Mesodermal cell (in vitro differentiated cells): ENCODE measurements around the gene DDI1.

ENCODE experiments used
- H3K27ac ChIP-seq: 2 replicates; pipeline ENCODE4 v1.7.0; 2013; ENCODE audit warnings: mild to moderate bottlenecking, low read depth, low read length, moderate library complexity; ENCODE audit not compliant: severe bottlenecking
- H3K36me3 ChIP-seq: 2 replicates; pipeline ENCODE4 v1.7.1; 2013; ENCODE audit warnings: mild to moderate bottlenecking, low read length, moderate library complexity; ENCODE audit not compliant: control insufficient read depth, insufficient read depth
- H3K4me1 ChIP-seq: one replicate; pipeline ENCODE4 v1.7.1; 2013; ENCODE audit warnings: mild to moderate bottlenecking, low read length; ENCODE audit not compliant: insufficient read depth, control insufficient read depth, poor library complexity, severe bottlenecking
- H3K4me3 ChIP-seq: 2 replicates; pipeline ENCODE4 v1.7.0; 2013; ENCODE audit warnings: low read length, control low read depth, mild to moderate bottlenecking; ENCODE audit not compliant: insufficient read depth, poor library complexity, severe bottlenecking; ENCODE audit errors: extremely low read depth
- H3K9me3 ChIP-seq: 2 replicates; pipeline ENCODE4 v1.7.1; 2013; ENCODE audit warnings: mild to moderate bottlenecking, low read length, moderate library complexity; ENCODE audit not compliant: control insufficient read depth
- WGBS, 2 experiments: methylation state at CpG; one replicate each; pipeline ENCODE4 v1.1.5; 2013; ENCODE audit warnings: missing lambda C conversion rate in 2 of 2; ENCODE audit not compliant: insufficient coverage in 2 of 2; 5-methylcytosine and 5-hydroxymethylcytosine counted together

DDI1 gene

DNA sequence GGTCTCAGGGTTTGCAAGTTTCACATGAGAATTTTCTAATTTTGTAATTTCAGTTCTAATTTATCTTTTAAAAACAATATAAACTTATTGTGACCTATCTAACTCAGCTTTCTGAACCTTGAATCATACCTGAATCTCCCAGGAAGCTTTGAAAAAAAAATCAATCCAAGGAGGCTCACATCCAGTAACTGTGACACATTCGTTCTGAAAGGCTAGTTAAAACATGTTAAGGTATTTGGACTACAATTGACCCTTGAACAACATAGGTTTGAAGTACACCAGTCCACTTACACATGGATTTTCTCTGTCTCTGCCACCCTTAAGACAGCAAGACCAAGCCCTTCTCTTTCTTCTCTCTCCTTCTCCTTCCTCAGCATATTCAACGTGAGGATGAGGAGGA is 40.0 kb downstream of the DDI1 start:
- Histone ChIP-seq H3K36me3 (no peaks in the 10 kb centered on the region), H3K4me3 (no peak overlapping the region), H3K27ac (no peak overlapping the region), H3K4me1 (no peaks in the 10 kb centered on the region), H3K9me3 (no peaks in the 10 kb centered on the region)
- no CpG with 5 or more reads among the region's 2 CpGs for WGBS, 2 experiments

DNA sequence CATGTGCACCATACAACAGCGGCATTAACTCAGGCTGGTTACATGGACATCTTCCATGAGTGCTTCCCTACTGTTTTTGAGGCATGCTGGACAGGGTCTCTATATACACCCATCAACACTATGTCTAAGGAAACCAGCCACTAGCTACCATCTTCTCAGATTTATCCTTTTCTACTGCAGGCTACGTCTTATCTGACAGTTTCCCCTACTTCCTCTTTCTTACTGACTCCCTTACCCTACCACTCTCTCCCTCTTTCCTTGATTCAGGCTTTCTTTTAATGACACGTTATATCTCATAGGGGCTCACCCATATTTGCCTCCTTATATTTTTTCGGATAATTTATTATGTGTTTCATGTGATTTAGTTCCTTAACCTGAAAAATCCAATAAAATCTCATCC is 41.8 kb downstream of the DDI1 start:
- H3K4me1 ChIP-seq, result no peaks in the 10 kb centered on the region
- H3K27ac ChIP-seq, result no peak overlapping the region
- H3K9me3 ChIP-seq, result no peaks in the 10 kb centered on the region
- H3K4me3 ChIP-seq, result no peak overlapping the region
- 87 to 91% methylated on average over 2 of the region's 4 CpGs for WGBS, 2 experiments
- H3K36me3 ChIP-seq, result no peaks in the 10 kb centered on the region

DNA sequence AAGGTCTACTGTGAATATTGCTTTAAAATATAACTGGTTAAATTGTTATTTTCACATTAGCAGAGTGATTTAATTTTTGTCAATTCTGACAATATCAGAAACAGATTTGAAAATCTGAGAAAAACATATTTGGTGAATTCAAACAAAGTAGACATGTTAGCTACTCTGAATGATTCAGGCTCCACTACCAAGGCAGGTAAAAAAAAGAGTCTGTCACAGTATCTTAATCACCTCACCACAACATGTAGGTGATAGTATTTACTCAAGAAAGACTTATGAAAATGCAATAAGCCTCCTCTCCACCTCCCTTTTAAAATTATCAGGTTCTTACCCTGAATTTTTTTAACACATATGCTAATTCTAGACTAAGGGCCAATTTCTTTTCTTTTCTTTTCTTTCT is 42.6 kb downstream of the DDI1 start:
- H3K27ac ChIP-seq, result no peak overlapping the region
- no peaks in the 10 kb centered on the region for H3K9me3 ChIP-seq
- H3K36me3 ChIP-seq, result no peaks in the 10 kb centered on the region
- no peak overlapping the region for H3K4me3 ChIP-seq
- no peaks in the 10 kb centered on the region for H3K4me1 ChIP-seq

DNA sequence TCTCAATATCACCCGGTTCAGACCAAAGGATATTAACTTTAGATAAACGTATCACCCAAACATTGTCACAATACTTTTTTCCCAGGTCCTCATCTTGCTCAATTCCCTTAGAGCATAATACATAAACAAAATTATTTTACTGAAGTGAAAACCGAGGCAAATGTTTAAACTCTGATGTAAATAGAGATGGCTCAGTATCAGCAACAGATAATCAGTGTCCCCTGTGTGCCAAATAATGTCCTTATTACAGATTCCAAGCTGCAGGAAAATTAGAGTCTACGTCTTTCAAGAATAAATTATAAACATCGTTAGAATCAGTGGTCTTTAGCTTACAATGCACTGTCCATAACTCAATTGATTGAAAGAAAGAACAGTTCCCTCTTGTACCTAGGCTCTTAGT is 50.2 kb downstream of the DDI1 start:
- no peaks in the 10 kb centered on the region for H3K9me3 ChIP-seq
- no peaks in the 10 kb centered on the region for H3K36me3 ChIP-seq
- H3K27ac ChIP-seq, result no peak overlapping the region
- WGBS, 2 experiments, result 92% methylated on average over 4 of the region's 5 CpGs; no CpG with 5 or more reads in 1 of the 2 experiments
- no peak overlapping the region for H3K4me3 ChIP-seq
- no peaks in the 10 kb centered on the region for H3K4me1 ChIP-seq
